Neuron (in vitro differentiated cells): ENCODE measurements around the gene TUBA3C.

Source experiments
- H2AFZ ChIP-seq: one replicate; pipeline ENCODE4 v1.6.1; 2013; ENCODE audit warnings: low read depth, mild to moderate bottlenecking, inconsistent platforms, low read length, moderate library complexity
- H3K27me3 ChIP-seq: one replicate; pipeline ENCODE4 v1.6.1; 2013; ENCODE audit warnings: low read length; ENCODE audit not compliant: insufficient read depth
- H3K36me3 ChIP-seq: one replicate; pipeline ENCODE4 v1.6.1; 2013; ENCODE audit warnings: low read length; ENCODE audit not compliant: insufficient read depth
- H3K4me1 ChIP-seq: one replicate; pipeline ENCODE4 v1.6.1; 2013; ENCODE audit warnings: low read length; ENCODE audit not compliant: insufficient read depth
- H3K4me3 ChIP-seq: 2 replicates; pipeline ENCODE4 v1.5.1; 2013; ENCODE audit warnings: mild to moderate bottlenecking, low read length, moderate library complexity
- H3K9me3 ChIP-seq: one replicate; pipeline ENCODE4 v1.6.1; 2013; ENCODE audit warnings: low read length

TUBA3C gene

GRCh38 chr13:19158006-19158405 lies 23.6 kb downstream of the TUBA3C start:
- Histone ChIP-seq H3K9me3 (no peaks in the 10 kb centered on the region), H3K27me3 (no peaks in the 10 kb centered on the region), H3K36me3 (no peaks in the 10 kb centered on the region), H2AFZ (no peak overlapping the region), H3K4me1 (no peaks in the 10 kb centered on the region), H3K4me3 (no peak overlapping the region)

- Histone ChIP-seq H3K9me3 (no peaks in the 10 kb centered on the region), H3K4me3 (no peak overlapping the region), H3K4me1 (no peaks in the 10 kb centered on the region), H3K27me3 (no peaks in the 10 kb centered on the region), H3K36me3 (no peaks in the 10 kb centered on the region), H2AFZ (no peak overlapping the region)
These were observed 24.2 kb downstream of the TUBA3C start for GRCh38 chr13:19157461-19157860.

GRCh38 chr13:19156013-19156825 lies 25.4 kb downstream of the TUBA3C start:
- Histone ChIP-seq H3K9me3 (no peaks in the 10 kb centered on the region), H2AFZ (no peak overlapping the region), H3K27me3 (no peaks in the 10 kb centered on the region), H3K4me1 (no peaks in the 10 kb centered on the region), H3K36me3 (no peaks in the 10 kb centered on the region), H3K4me3 (no peak overlapping the region)

- H3K4me1 ChIP-seq, result no peaks in the 10 kb centered on the region
- H3K4me3 ChIP-seq, result no peak overlapping the region
- H3K36me3 ChIP-seq, result no peaks in the 10 kb centered on the region
- no peak overlapping the region for H2AFZ ChIP-seq
- no peaks in the 10 kb centered on the region for H3K9me3 ChIP-seq
- H3K27me3 ChIP-seq, result no peaks in the 10 kb centered on the region
These were observed 26.2 kb downstream of the TUBA3C start for GRCh38 chr13:19155321-19155861.

- Histone ChIP-seq H3K4me3 (no peak overlapping the region), H3K4me1 (no peaks in the 10 kb centered on the region), H3K36me3 (no peaks in the 10 kb centered on the region), H3K27me3 (no peaks in the 10 kb centered on the region), H2AFZ (no peak overlapping the region), H3K9me3 (no peaks in the 10 kb centered on the region)
These were observed 26.8 kb downstream of the TUBA3C start for GRCh38 chr13:19154843-19155242.

- Histone ChIP-seq H2AFZ (no peak overlapping the region), H3K27me3 (no peaks in the 10 kb centered on the region), H3K9me3 (no peaks in the 10 kb centered on the region), H3K4me1 (no peaks in the 10 kb centered on the region), H3K4me3 (no peak overlapping the region), H3K36me3 (no peaks in the 10 kb centered on the region)
These were observed 27.7 kb downstream of the TUBA3C start for GRCh38 chr13:19153782-19154450.

GRCh38 chr13:19152403-19152802 lies 29.2 kb downstream of the TUBA3C start:
- no peaks in the 10 kb centered on the region for H3K4me1 ChIP-seq
- no peaks in the 10 kb centered on the region for H3K27me3 ChIP-seq
- H3K36me3 ChIP-seq, result no peaks in the 10 kb centered on the region
- no peak overlapping the region for H3K4me3 ChIP-seq
- no peaks in the 10 kb centered on the region for H3K9me3 ChIP-seq
- no peak overlapping the region for H2AFZ ChIP-seq

GRCh38 chr13:19151581-19152263 lies 29.9 kb downstream of the TUBA3C start:
- Histone ChIP-seq H2AFZ (no peak overlapping the region), H3K36me3 (no peaks in the 10 kb centered on the region), H3K27me3 (no peaks in the 10 kb centered on the region), H3K9me3 (no peaks in the 10 kb centered on the region), H3K4me1 (no peaks in the 10 kb centered on the region), H3K4me3 (no peak overlapping the region)

GRCh38 chr13:19150712-19151228 lies 30.9 kb downstream of the TUBA3C start:
- Histone ChIP-seq H3K4me1 (no peaks in the 10 kb centered on the region), H3K4me3 (no peak overlapping the region), H3K9me3 (no peaks in the 10 kb centered on the region), H3K27me3 (no peaks in the 10 kb centered on the region), H3K36me3 (no peaks in the 10 kb centered on the region), H2AFZ (no peak overlapping the region)

- H3K36me3 ChIP-seq, result no peaks in the 10 kb centered on the region
- no peaks in the 10 kb centered on the region for H3K4me1 ChIP-seq
- H3K27me3 ChIP-seq, result no peaks in the 10 kb centered on the region
- H3K4me3 ChIP-seq, result no peak overlapping the region
- H2AFZ ChIP-seq, result no peak overlapping the region
- H3K9me3 ChIP-seq, result no peaks in the 10 kb centered on the region
These were observed 31.4 kb downstream of the TUBA3C start for GRCh38 chr13:19150226-19150625.

- no peaks in the 10 kb centered on the region for H3K36me3 ChIP-seq
- no peak overlapping the region for H3K4me3 ChIP-seq
- H3K27me3 ChIP-seq, result no peaks in the 10 kb centered on the region
- no peak overlapping the region for H2AFZ ChIP-seq
- no peaks in the 10 kb centered on the region for H3K4me1 ChIP-seq
- no peaks in the 10 kb centered on the region for H3K9me3 ChIP-seq
These were observed 33.1 kb downstream of the TUBA3C start for GRCh38 chr13:19148561-19148960.
